GM18907 (cell line): ENCODE results near the gene AARS1.
"Not testable (repeated sequence)": the region's sequence is repeated elsewhere in the genome, so short reads cannot be mapped to it uniquely, and the experiment has no call there.

ENCODE experiments used
- ATAC-seq: cut with Tn5 transposase; IDR thresholded peaks from one replicate; pipeline ENCODE4 v1.9.1; 2021; ENCODE audit warnings: mild to moderate bottlenecking, moderate library complexity; ENCODE audit not compliant: unreplicated experiment

The AARS1 gene

DNA sequence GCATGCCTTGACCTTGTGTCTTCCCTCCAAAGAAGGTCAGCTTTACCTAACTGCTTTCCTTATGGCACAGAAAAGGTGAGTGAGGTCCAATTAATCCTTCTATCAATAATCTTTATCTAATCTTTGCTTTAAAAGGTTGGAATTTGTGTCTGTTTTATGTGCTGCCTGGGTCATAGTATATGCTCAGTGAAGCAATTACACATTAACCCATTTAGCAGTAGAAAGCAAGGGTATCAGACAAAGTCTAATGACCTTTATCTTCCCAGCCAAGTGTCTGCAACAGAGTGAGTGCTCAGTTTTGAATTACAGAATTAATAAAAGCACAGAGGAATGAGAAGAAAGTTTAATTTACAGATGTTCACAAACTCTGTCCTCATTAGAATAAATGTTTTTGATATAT lies 63.3 kb downstream of the AARS1 start:
- not testable (repeated sequence) for ATAC-seq

DNA sequence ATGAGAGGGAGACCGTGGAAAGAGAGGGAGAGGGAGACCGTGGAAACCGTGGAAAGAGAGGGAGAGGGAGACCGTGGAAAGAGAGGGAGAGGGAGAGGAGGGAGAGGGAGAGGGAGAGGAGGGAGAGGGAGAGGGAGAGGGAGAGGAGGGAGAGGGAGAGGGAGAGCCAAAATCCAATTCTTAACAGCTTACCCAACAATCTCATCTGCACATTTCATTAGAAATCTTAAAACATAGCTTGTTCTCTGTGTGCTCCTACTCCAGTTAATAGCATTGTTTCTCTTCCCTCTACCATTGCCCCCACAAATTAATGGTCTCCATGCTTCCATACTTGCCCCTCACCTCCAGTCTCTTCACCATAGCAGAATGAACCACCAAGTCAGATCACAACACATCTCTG lies 63.9 kb downstream of the AARS1 start:
- not testable (repeated sequence) for ATAC-seq

DNA sequence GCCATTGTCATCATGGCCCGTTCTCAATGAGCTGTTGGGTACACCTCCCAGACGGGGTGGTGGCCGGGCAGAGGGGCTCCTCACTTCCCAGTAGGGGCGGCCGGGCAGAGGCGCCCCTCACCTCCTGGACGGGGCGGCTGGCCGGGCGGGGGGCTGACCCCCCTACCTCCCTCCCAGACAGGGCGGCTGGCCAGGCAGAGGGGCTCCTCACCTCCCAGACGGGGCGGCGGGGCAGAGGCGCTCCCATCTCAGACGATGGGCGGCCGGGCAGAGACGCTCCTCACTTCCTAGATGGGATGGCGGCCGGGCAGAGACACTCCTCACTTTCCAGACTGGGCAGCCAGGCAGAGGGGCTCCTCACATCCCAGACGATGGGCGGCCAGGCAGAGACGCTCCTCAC lies 64.7 kb downstream of the AARS1 start:
- not testable (repeated sequence) for ATAC-seq

DNA sequence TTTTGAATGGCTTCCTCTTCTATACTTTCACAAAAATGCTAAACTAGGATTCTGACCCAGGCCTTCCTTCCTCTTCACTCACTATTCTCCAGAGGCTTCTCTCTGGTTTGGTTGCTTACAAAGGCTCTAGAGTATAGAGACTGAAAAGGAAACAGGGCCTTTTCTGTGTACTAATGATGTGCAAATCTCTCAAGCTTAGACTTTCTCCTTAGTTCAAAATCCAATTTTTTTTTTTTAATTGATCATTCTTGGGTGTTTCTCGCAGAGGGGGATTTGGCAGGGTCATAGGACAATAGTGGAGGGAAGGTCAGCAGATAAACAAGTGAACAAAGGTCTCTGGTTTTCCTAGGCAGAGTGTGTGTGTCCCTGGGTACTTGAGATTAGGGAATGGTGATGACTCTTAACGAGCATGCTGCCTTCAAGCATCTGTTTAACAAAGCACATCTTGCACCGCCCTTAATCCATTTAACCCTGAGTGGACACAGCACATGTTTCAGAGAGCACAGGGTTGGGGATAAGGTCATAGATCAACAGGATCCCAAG lies 65.3 kb downstream of the AARS1 start:
- not testable (repeated sequence) for ATAC-seq

DNA sequence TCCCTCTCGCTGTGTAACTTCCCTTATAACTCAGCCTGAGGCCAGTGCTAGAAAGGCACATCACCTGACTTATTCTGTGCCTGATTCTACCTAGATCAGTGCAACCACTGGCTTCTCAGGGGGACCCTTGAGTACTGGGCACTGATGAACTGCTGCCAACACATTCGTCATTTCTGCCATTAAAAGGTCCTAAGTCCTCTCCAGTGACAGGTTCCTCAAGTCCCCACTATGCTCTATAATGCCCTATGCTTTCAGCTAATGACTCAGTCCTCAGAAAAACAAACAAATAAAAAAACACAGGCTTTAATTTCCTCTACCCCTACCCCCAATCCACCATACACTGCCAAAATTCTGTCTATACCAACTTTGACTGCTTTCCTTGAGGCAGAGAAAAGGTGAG lies 66.1 kb downstream of the AARS1 start:
- not testable (repeated sequence) for ATAC-seq

DNA sequence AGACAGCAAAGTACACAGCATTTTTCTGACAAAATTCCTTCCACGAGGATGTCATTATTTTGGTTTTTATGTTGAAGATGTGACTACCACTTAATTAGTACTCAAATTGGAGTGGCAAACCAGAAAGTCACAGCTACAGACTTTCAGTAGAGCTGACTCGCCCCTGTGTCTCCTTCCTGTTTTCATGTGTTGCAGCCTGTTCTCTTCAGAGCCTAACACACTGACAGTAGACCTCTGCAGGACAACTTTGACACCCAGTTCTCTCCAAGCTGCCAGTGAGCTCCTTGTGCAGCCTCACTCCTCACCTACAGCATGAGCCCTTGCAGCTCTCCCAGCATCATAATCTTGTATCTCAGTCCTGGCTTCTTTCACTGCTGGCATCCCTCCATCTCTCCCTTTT lies 66.7 kb downstream of the AARS1 start:
- not testable (repeated sequence) for ATAC-seq

DNA sequence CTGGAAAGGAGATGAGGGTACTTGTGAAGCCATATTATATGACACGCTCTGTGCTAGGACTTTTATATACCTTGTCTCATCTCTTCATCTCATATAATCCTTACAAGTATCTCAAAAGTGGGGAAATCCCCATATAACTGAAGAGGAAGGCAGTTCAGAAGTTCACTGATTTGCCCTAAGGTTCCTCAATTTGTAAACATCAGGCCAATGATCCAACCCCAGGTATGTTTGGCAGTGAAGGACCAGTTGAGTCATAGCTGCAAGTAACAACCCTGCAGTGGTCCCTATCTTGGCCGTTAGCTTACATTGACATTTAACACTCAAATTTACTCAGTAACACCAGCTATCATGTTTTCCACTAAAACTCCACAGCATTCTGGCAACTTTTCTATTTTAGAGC lies 70.7 kb downstream of the AARS1 start:
- ATAC-seq: not testable (repeated sequence)

DNA sequence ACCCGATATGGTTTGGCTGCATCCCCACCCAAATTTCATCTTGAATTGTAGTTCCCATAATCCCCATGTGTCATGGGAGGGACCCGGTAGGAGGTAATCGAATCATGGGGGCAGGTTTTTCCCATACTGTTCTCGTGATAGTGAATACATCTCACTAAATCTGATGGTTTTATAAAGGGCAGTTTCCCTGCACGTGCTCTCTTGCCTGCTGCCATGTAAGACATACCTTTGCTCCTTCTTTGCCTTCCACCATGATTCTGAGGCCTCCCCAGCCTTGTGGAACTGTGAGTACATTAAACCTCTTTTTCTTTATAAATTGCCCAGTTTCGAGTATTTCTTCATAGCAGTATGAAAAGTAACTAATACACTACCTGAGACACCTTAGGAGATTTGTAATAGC lies 82.9 kb downstream of the AARS1 start:
- not testable (repeated sequence) for ATAC-seq

- not testable (repeated sequence) for ATAC-seq
Measured at GRCh38 chr16:70204668-70205405, 84.5 kb downstream of the AARS1 start.

- not testable (repeated sequence) for ATAC-seq
Measured at GRCh38 chr16:70204010-70204409, 85.3 kb downstream of the AARS1 start.

- ATAC-seq: not testable (repeated sequence)
Measured at GRCh38 chr16:70203508-70203907, 85.8 kb downstream of the AARS1 start.
